ENCODE measurements around the gene CBFA2T3. TPM values are rescaled to one million over a fixed set of nuclear protein-coding genes. Genes with fewer than 3 reads are reported as not detected.

The CBFA2T3 gene
- total and polyA plus RNA-seq, 2 of the 8 experiments (the other 6 are each of a cell fraction or from before 2014, with no cell fraction given) = 0.51 to 1.3 TPM

DNA sequence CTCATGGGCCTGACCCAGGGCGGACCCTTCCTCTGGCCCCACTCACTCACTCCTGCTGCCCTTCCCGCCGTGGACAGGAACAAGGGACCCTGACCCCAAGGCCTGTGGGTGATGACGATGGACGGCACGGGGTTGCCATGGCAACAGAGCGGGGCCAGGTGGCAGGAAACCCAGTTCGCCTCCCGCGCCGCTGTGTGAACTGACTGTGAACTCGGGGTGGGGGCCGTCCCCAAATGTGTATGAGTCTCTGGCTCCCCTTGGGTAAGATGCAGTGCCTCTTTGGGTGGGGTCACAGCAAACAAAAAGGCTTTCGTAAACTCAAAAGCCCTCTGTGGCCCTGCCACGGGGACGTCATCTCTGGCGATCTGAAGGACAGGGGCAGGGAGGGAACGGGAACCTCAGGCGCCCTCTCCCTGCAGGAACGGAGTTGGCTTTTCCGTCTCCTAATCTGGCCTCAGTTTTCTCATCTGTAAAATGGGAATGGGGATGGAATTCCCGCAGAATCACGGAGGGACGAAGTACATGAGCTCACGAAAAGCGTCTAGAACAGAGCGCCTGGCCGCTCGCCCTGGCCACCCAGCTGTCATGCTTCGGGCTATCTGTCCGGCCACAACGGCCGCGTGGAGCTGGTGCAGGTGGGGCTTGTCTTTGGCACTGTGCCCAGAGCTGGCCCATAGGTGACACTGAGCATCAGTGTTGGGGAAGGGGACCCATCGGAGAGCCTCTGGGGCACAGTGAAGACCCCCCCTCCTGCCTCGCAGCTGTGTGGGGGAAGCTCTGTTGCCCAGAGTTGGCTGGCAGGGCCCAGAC, 65.7 kb downstream of the CBFA2T3 start:
- Histone ChIP-seq H3K36me3 (ENCODE audit: control insufficient read depth in 2 of 4, insufficient read depth in 4 of 4, low read length in 3 of 4) (no peaks in the 10 kb centered on the region), H3K9me3 (ENCODE audit: insufficient read depth in 2 of 2, low read depth in 1 of 2, low read length in 1 of 2) (no peaks in the 10 kb centered on the region; a peak in 1 of 4 replicates), H3K4ac (replicated peaks; ENCODE audit: insufficient read length, low read depth, low read length) (no peak overlapping the region), H3K56ac (replicated peaks; ENCODE audit: insufficient read length, low read depth, low read length) (no peak overlapping the region), H3K14ac (ENCODE audit: insufficient read length) (no peak overlapping the region), H2BK120ac (replicated peaks; ENCODE audit: low read depth, low read length) (no peak overlapping the region), H4K5ac (ENCODE audit: insufficient read length, low read depth, low read length) (no peak overlapping the region), H2BK5ac (ENCODE audit: low read depth, low read length) (no peak overlapping the region), H4K91ac (replicated peaks; ENCODE audit: insufficient read length, low read length) (no peak overlapping the region), H3K4me2 (ENCODE audit: insufficient read depth in 1 of 2, low read depth in 2 of 2, low read length in 2 of 2) (no peak overlapping the region), H2BK20ac (ENCODE audit: low read length) (no peak overlapping the region), H3K4me3 (ENCODE audit: extremely low read depth in 1 of 4, insufficient read depth in 2 of 4, low read depth in 3 of 4, low read length in 4 of 4) (no peak overlapping the region), H2BK12ac (ENCODE audit: low read depth, low read length) (peak overlapping the region; percentile 75; the same call in 1 of the 2 replicates), H3K27me3 (replicated peaks in 1 of 4; ENCODE audit: control insufficient read depth in 3 of 4, extremely low read depth in 1 of 4, insufficient read depth in 3 of 4, low read length in 3 of 4) (no peaks in the 10 kb centered on the region), H4K8ac (ENCODE audit: extremely low read depth, insufficient read depth, low read length) (no peak overlapping the region; the same call in 1 of the 2 replicates), H3K23me2 (ENCODE audit: low read depth, low read length) (no peaks in the 10 kb centered on the region; the same call in 1 of the 2 replicates), H2AK5ac (ENCODE audit: low read depth, low read length) (no peak overlapping the region), H2AFZ (ENCODE audit: low read length) (no peak overlapping the region), H3K9ac (replicated peaks in 1 of 4; ENCODE audit: extremely low read depth in 1 of 4, low read depth in 3 of 4, low read length in 3 of 4) (no peak overlapping the region; a peak in 1 of 7 replicates), H4K20me1 (replicated peaks in 1 of 2; ENCODE audit: control insufficient read depth in 1 of 2, insufficient read depth in 2 of 2, low read length in 2 of 2) (peaks cover 0 to 10% of the 10 kb centered on the region in 2 experiments), H3K79me1 (ENCODE audit: low read depth, low read length) (no peaks in the 10 kb centered on the region; the same call in none of the 2 replicates), H3K4me1 (replicated peaks in 1 of 4; ENCODE audit: control insufficient read depth in 3 of 4, insufficient read depth in 4 of 4, low read length in 3 of 4) (peaks cover 0 to 3% (median 0%) of the 10 kb centered on the region in 4 experiments; a peak in 1 of 7 replicates), H3K27ac (ENCODE audit: low read depth, low read length) (no peak overlapping the region), H3K18ac (ENCODE audit: extremely low read depth, low read length) (no peak overlapping the region), H2BK15ac (ENCODE audit: low read length) (no peak overlapping the region), H3K79me2 (ENCODE audit: control insufficient read depth in 1 of 2, insufficient read depth in 2 of 2, low read length in 2 of 2) (no peaks in the 10 kb centered on the region), H3K23ac (ENCODE audit: insufficient read length) (no peak overlapping the region)
- ChIA-PET CTCF (ENCODE audit: partially characterized antibody) (interaction anchor here (1.0 kb wide), 1 partner anchor 9 kb away, joined by 3 read pairs; no protein-coding TSS in a partner anchor), POLR2A (ENCODE audit: partially characterized antibody) (no interaction called here)
- FAIRE-seq (no peak), DNase-seq (ENCODE audit: low read depth in 1 of 2, low spot score in 2 of 2) (no peak)
- TF ChIP-seq KDM1A (IDR thresholded peaks at IDR 0.05; ENCODE audit: borderline replicate concordance, low read length) (peak; percentile 75; the same call in 1 of the 2 replicates), KDM5A (IDR thresholded peaks at IDR 0.05; ENCODE audit: low read length) (no peak)
- 90% methylated on average over 31 of the region's 36 CpGs; no CpG with 5 or more reads in 1 of the 2 experiments for WGBS, 2 experiments (ENCODE audit: extremely low coverage in 1 of 2, insufficient coverage in 1 of 2, insufficient read length in 1 of 2, insufficient replicate concordance in 2 of 2, low coverage in 1 of 2, low lambda C conversion rate in 2 of 2, missing lambda C conversion rate in 1 of 2)
